Breast epithelium (tissue), 4 donors: Measurements from ENCODE around the gene B4GAT1. TPM values are rescaled to one million over a fixed set of nuclear protein-coding genes. Genes with fewer than 3 reads are reported as not detected.

Experiments used
- DNase-seq, 2 donors: peaks; one replicate each; pipeline ENCODE4 v3.0.0-alpha.2; 2019; ENCODE audit warnings: low spot score in 2 of 2
- H3K27ac ChIP-seq, 2 donors: fragments of 200-600 bp; sonication (generic) in 1 of 2; one replicate each; pipeline ENCODE4 v1.5.1; 2016 to 2019; ENCODE audit warnings: mild to moderate bottlenecking in 1 of 2
- H3K27me3 ChIP-seq, 2 donors: fragments of 200-600 bp; sonication (generic) in 1 of 2; one replicate each; pipeline versions ENCODE4 v1.5.1 to v1.6.0; 2017 to 2019; ENCODE audit warnings: control low read depth in 1 of 2, mild to moderate bottlenecking in 1 of 2
- H3K36me3 ChIP-seq: fragments of 200-600 bp; one replicate; pipeline ENCODE4 v1.5.1; 2019
- H3K4me1 ChIP-seq, 2 donors: fragments of 200-600 bp; sonication (generic); one replicate each; pipeline ENCODE4 v1.5.1; 2016 to 2019; ENCODE audit warnings: control low read depth in 1 of 2
- H3K4me3 ChIP-seq, 3 donors: fragments of 200-600 bp; sonication (generic); 1 replicate in 2 of 3; 2 replicates in 1 of 3; pipeline ENCODE4 v1.5.1; 2016 to 2019; ENCODE audit warnings: mild to moderate bottlenecking in 3 of 3, moderate library complexity in 2 of 3
- H3K9me3 ChIP-seq, 2 donors: fragments of 200-600 bp; sonication (generic) in 1 of 2; one replicate each; pipeline ENCODE4 v1.5.1; 2016 to 2019; ENCODE audit warnings: control low read depth in 1 of 2
- POLR2A ChIP-seq: fragments of 450-650 bp; IDR thresholded peaks from one replicate; pipeline ENCODE4 v1.6.1; 2016; ENCODE audit warnings: antibody characterized with exemption, mild to moderate bottlenecking, moderate library complexity
- POLR2AphosphoS5 ChIP-seq, 3 donors: sonication (generic); formaldehyde crosslinking; IDR thresholded peaks; one replicate each; pipeline ENCODE4 v1.6.1; 2017; ENCODE audit warnings: antibody characterized with exemption in 3 of 3
- intact Hi-C: fragments of 100-400 bp; cut with DNase I; formaldehyde crosslinking; loops from one replicate; pipeline ENCODE4 v1.15.1; 2023; ENCODE audit warnings: low total_unique reads
- total RNA-seq, 3 donors: library from RNA; depleted of rRNA; stranded (reverse); fragments of >200 nt; gene quantifications; one replicate each; pipeline ENCODE4 v1.1.0, GENCODE V29; 2016
- TF ChIP-seq, protein P1 (sequence below), 3 donors: fragments of 450-650 bp; IDR thresholded peaks; one replicate each; pipeline ENCODE4 v1.5.1; 2016 to 2017; ENCODE audit warnings: antibody characterized with exemption in 3 of 3, mild to moderate bottlenecking in 3 of 3, moderate library complexity in 3 of 3

The B4GAT1 gene
- total RNA-seq, 3 donors from 2014 or later, result 20.0 to 35.4 (median 30.1) TPM

DNA sequence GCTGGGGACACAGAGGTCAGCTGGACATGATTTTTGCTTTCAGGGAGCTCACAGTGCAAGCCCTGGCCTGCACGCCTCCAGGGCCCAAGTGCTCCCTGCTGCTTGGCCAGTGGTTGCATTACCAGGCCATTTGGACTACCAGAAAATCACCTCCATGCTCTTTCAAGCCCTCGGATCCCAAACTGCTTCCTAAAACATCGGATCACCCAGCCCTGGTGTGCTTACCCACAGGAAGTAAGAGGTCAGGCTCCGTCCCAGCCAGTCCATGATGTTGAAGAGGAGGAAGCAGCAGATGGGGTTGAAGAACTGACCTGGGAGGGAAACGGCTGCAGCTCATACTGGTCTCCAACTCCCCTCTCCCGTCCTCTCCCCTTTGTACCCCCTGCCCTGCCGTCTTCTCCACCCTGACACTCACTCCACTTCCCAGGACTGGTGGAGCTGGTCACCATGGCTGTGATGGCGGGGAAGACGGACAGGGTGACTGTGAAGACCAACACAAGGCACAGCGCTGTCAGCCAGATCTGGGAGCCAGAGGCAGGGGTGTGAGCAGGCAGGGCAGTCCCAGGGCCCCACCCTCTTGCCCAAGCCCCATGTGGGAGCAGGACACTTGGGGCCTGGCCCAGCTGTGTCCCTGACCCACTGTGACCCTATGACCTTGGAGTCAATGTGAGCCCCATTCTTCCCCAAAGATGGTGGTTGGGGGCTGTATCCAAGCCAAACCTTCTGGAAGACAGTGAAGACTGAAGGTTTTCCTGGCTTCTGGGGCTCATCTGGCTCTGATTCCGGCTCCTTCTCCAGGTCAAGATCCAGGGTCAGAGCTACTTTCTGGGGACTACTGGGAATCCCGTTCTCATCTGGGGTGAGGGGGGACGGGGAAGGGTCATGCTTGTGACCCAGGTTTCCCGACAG lies 18.5 kb upstream of the B4GAT1 start:
- TF ChIP-seq POLR2A, result no peak
- TF ChIP-seq, protein P1, sequence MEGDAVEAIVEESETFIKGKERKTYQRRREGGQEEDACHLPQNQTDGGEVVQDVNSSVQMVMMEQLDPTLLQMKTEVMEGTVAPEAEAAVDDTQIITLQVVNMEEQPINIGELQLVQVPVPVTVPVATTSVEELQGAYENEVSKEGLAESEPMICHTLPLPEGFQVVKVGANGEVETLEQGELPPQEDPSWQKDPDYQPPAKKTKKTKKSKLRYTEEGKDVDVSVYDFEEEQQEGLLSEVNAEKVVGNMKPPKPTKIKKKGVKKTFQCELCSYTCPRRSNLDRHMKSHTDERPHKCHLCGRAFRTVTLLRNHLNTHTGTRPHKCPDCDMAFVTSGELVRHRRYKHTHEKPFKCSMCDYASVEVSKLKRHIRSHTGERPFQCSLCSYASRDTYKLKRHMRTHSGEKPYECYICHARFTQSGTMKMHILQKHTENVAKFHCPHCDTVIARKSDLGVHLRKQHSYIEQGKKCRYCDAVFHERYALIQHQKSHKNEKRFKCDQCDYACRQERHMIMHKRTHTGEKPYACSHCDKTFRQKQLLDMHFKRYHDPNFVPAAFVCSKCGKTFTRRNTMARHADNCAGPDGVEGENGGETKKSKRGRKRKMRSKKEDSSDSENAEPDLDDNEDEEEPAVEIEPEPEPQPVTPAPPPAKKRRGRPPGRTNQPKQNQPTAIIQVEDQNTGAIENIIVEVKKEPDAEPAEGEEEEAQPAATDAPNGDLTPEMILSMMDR (IDR thresholded peaks at IDR 0.05), result no peak
- no peak for TF ChIP-seq POLR2AphosphoS5 (IDR thresholded peaks at IDR 0.05)
- intact Hi-C loops, result no loop called here
- Histone ChIP-seq H3K4me3 (no peak overlapping the region), H3K36me3 (no peaks in the 10 kb centered on the region), H3K4me1 (no peaks in the 10 kb centered on the region), H3K9me3 (no peaks in the 10 kb centered on the region), H3K27me3 (no peaks in the 10 kb centered on the region), H3K27ac (no peak overlapping the region)
- no peak for DNase-seq

DNA sequence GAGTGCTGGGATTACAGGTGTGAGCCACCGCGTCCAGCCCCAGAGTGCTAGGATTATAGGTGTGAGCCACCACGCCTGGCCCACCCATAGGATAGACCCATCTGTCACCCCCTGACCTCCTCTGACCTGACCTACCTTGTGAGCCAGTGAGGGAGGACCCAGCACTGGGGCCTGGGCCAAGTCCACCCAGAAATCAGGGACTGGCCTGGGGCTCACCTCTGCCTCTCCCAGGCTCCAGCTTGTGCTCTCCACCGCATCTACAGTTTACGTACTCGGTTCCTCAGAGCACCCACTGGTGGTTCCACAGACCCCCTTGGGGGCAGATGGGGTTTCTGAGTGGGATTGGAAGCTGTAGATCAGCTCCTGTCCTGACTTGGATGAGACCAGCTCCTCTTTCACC lies 17.7 kb upstream of the B4GAT1 start:
- DNase-seq, result no peak
- H3K27ac ChIP-seq, result no peak overlapping the region
- no peak overlapping the region for H3K4me3 ChIP-seq
- intact Hi-C loops, result no loop called here
- H3K9me3 ChIP-seq, result no peaks in the 10 kb centered on the region
- H3K36me3 ChIP-seq, result no peaks in the 10 kb centered on the region
- TF ChIP-seq POLR2A (no peak), POLR2AphosphoS5 (IDR thresholded peaks at IDR 0.05) (no peak)
- TF ChIP-seq, protein P1 (IDR thresholded peaks at IDR 0.05), result no peak
- H3K4me1 ChIP-seq, result no peaks in the 10 kb centered on the region
- no peaks in the 10 kb centered on the region for H3K27me3 ChIP-seq

DNA sequence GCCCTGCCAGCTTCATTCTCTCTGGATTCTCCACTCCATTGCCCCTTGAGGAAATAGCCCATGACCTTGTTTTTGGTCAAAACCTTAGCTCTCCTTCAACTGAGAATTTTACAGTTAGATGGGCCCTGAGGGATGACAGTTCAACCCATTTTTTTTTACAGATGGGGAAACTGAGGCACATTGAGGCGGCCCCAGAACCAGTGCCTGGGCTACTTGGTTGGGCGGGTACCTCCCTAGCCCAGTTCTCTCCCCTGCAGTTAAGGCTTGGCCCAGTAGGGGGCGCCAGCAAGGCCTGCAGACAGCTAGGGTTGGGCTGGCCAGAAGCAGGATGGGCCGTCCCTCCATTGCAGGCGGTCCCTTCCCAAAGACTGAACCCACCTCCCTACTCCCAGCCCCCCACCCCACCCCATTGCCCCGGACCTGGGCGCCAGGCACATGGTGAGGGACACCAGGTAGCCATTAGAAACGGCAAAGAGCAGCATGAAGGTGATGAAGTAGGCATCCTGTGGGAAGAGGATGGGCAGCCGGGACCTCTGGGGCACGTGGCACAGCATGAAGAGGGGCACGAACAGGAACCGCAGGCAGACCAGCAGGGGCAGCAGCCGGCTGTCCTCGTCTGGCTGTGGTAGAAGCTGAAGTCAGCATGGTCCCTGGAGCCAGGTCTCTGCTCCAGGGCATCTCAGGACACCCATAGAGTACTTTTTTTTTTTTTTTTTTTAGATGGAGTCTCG lies 16.5 kb upstream of the B4GAT1 start:
- intact Hi-C loops, result no loop called here
- no peak for DNase-seq
- TF ChIP-seq, protein P1 (IDR thresholded peaks at IDR 0.05), result peak in 1 of 3 donors; percentile 13
- TF ChIP-seq POLR2A (no peak), POLR2AphosphoS5 (IDR thresholded peaks at IDR 0.05) (no peak)
- no peaks in the 10 kb centered on the region for H3K36me3 ChIP-seq
- H3K27ac ChIP-seq, result peak overlapping the region; percentile 36 to 48
- no peaks in the 10 kb centered on the region for H3K9me3 ChIP-seq
- H3K27me3 ChIP-seq, result no peaks in the 10 kb centered on the region
- no peaks in the 10 kb centered on the region for H3K4me1 ChIP-seq
- no peak overlapping the region for H3K4me3 ChIP-seq

DNA sequence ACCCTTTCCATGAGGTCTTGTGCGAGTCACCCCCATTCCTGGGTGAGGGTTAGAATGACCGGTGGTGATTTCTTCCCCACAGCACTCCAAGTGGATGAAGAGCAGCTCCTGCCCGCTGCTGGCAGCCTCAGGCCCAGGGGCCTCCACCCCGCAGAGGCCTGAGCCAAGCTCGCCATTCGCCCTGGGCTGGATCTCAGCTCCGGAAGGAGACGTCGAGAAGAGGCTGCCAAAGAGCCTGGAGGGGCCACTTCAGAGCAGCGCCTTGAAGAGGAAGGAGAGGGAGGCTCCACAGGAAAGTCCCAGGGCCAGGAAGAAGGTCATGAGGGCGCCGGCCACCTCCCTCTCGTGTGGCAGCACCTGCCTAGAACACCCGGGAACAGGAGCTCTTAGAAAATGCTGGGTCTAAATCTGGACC lies 15.8 kb upstream of the B4GAT1 start:
- Histone ChIP-seq H3K4me1 (no peaks in the 10 kb centered on the region), H3K27me3 (no peaks in the 10 kb centered on the region), H3K36me3 (no peaks in the 10 kb centered on the region), H3K27ac (peak overlapping the region; percentile 36 to 48), H3K4me3 (no peak overlapping the region), H3K9me3 (no peaks in the 10 kb centered on the region)
- TF ChIP-seq POLR2A, result no peak
- intact Hi-C loops, result no loop called here
- DNase-seq, result no peak

DNA sequence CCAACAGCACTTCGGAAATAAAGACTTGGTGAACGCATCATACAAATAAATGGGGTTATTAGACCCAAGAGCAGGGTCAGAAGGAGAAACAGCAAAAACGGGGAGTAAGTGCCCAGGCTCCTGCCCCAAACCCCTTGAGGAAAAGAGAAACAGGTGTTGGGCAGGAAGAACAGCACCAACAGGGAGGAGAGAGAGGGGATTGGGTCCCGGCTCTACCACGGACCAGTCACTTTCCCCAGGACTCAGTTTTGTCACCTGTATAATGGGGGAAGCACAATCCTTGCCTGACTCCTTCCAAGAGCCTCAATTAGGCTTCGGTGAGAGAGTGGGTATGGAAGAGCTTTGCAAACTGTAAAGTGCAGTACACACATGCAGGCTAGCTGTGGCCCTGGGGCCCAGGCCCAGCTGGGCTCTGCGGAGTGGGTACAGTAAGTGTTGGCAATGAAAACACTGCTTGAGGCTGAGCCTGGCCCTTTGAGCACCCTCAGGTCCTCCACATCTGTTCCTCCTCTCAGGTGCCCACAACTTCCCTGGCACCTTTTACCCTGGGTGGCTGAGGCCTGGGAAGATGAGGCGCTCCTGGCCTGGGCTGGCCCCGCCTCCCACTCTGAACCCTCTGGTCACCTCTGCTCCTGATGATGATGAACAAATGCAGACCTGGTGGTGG lies 15.2 kb upstream of the B4GAT1 start:
- no peaks in the 10 kb centered on the region for H3K4me1 ChIP-seq
- H3K36me3 ChIP-seq, result no peaks in the 10 kb centered on the region
- H3K9me3 ChIP-seq, result no peaks in the 10 kb centered on the region
- peak overlapping the region; percentile 36 to 48 for H3K27ac ChIP-seq
- intact Hi-C loops, result no loop called here
- DNase-seq, result no peak
- no peak for TF ChIP-seq POLR2A
- TF ChIP-seq, protein P1 (IDR thresholded peaks at IDR 0.05), result no peak
- no peak for TF ChIP-seq POLR2AphosphoS5 (IDR thresholded peaks at IDR 0.05)
- no peak overlapping the region for H3K4me3 ChIP-seq
- no peaks in the 10 kb centered on the region for H3K27me3 ChIP-seq
